Gastrocnemius medialis (tissue), 4 donors: Measurements from ENCODE around the gene ZBTB44.

Source experiments
- CTCF ChIP-seq, 5 experiments: fragments of 450-650 bp in 3 of 5; fragments of 200-600 bp in 2 of 5; sonication (generic) in 2 of 5; IDR thresholded peaks in 4 of 5; conservative IDR thresholded peaks in 1 of 5; 1 replicate in 4 of 5; 2 replicates in 1 of 5; pipeline ENCODE4 v1.5.1; 2016 to 2019; ENCODE audit warnings: antibody characterized with exemption in 5 of 5, mild to moderate bottlenecking in 3 of 5, moderate library complexity in 3 of 5
- POLR2A ChIP-seq, 2 donors: fragments of 450-650 bp; IDR thresholded peaks; one replicate each; pipeline ENCODE4 v1.6.1; 2017; ENCODE audit warnings: antibody characterized with exemption in 2 of 2, mild to moderate bottlenecking in 2 of 2, moderate library complexity in 2 of 2

- no peak for TF ChIP-seq CTCF (IDR thresholded peaks at IDR 0.05 in 4 of 5, conservative IDR thresholded peaks at IDR 0.05 in 1 of 5)
- no peak for TF ChIP-seq POLR2A (IDR thresholded peaks at IDR 0.05)
Observed at GRCh38 chr11:130179396-130180306, 135.1 kb downstream of the ZBTB44 start.
